Urothelium cell line (cell line): ENCODE data around the gene NXNL2.
A peak's percentile ranks its signal among the peaks of the same experiment; 100 is the strongest.

Experiments used
- DNase-seq: peaks from one replicate; pipeline ENCODE4 v3.0.0; 2011; ENCODE audit warnings: low spot score, mixed read lengths
- FAIRE-seq: peaks from 2 replicates; lab custom pipeline; 2011; peaks lifted over from hg19 to GRCh38; lab: Jason Lieb, UNC

Gene NXNL2

DNA sequence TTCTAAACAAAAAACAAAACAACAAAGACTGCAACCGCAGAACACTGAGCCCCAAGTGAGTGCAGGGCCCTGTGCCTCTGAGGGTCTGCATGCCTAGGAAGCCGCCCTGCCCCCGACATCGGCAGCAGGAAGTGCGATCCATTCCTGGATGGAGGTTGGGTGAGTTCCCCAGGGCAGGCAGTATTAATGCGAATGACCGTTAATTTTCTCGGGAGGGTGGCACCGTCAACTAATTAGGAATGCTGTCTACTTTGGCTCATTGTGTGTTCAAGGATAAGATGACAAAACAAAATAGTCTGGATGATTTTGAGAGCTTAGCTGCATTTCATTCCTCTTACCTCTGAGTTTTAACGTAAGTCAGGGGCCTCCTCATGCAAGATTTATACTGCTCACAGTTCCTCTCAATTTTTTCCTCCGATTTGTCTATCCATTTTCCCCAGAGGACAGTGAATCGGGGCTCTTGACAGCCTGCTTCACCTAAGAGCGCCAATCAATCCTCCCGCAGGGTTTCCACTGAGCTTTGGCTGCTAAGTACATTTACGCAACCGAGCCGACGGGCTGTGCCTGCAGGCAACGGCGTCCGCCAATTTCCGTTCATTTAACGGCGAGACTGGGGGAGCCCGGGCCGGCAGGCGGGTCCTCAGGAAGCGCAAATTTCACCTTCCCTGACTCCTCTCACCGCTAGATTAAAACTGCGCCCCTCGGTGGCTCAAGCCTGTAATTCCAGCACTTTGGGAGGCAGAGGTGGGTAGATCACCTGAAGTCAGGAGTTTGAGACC is 2.9 kb upstream of the NXNL2 start:
- DNase-seq: no peak

DNA sequence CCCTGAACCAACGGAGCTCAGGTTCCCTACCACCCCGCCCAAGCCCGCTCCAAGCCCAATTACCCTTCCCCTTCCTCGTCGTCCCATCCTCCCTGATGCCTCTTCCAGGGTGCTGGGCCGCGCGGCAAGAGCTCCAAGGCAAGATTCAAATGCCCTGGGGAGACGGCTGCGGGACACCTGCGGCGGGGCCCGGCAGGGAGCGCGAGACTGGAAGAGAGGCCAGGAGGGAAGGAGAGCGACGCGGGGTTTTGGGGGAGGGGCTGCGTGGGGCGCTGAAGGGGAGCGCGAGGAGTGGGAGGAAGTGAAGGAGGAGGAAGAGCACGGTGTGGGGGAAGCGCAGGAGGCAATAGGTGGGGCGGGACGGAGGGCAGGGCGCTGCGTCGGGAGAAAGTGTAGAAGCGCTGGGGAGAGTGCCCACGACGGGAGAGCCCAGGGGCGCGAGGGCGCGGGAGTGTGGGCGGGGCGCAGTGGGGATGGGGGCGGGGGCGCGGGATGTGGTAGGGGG is 975 bp upstream of the NXNL2 start:
- peak; percentile 81 for DNase-seq
- FAIRE-seq: no peak

More for the DNA sequence above, 2.9 kb upstream of the NXNL2 start:
- FAIRE-seq: no peak

DNA sequence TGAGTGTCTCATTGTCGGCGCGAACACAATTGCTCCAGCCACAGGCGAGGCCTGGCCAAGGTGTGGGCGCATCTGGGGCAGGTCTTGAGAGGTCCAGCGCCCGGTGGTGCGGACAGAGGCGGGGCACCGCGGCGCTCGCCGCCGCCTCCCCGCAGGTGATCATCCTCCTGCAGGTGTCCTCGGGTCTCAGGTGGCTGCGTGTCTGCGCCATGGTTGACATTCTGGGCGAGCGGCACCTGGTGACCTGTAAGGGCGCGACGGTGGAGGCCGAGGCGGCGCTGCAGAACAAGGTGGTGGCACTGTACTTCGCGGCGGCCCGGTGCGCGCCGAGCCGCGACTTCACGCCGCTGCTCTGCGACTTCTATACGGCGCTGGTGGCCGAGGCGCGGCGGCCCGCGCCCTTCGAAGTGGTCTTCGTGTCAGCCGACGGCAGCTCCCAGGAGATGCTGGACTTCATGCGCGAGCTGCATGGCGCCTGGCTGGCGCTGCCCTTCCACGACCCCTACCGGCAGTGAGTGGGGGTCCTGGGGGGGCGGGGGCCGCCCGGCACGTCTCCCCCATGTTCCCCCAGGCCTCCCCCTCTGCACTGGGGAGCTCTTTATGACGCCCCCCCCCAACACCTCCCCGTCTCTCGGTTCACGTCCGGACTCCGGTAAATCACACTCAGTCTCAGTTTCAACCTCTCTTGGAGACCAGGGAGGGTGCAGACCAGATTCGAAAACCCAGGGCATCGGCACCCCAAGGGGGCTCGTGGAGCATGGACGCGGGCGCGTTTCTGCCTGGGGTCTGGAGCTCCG is 446 bp downstream of the NXNL2 start:
- no peak for DNase-seq

DNA sequence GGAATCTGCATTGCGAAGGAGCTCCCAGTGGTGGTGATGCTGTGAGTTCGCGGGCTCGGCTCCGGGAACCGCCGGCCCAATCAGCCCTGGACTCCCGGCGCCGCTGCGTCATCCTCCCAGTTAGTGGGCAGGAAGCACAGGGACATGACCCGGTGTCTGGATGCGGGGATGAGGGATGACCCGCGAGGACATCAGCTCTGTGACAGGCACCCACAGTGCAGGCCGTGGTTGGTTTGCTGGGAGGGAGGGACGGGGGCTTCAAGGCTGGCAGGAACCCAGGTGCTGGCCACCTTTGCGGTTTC is 996 bp downstream of the NXNL2 start:
- FAIRE-seq: no peak
- DNase-seq: no peak

More for the DNA sequence above, 446 bp downstream of the NXNL2 start:
- no peak for FAIRE-seq

DNA sequence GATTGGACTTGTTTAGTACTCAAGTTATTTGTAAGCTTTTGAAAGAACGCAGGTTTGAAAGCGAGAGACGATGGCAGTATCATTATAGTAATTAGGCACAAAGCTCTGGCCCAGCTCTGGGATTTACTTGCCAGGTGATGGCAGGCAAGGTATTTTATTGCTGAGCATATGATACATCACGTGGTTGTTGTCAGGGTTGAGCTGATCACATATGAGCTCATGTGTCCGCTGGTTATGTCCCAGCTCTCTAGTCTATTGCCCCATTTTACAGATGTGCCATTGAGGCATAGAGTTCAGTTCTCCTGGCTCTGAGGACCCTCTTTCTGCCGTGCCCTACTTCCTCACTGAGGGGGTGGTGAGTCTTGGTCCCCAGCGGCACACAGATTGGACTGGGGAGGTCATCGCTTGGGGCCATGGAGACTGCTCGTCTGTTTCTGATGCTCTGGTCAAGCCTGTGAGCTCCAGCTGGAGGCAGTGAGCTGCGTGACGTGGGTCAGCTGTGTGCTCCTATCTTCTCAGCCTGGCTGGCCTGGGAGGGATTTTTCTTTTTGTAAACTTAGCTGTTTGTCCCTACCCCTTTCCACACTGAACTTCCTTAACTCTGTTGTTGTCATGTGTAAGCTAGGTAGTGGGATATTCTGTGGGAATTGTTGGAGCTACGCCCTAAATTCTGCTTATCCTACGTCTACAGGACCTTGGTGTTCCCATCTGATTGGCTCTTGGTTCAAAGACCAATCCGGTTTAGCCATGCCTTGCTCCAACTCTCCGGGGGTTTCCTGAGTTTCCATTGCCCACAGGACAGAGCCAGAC is 2.2 kb downstream of the NXNL2 start:
- no peak for DNase-seq
- no peak for FAIRE-seq

DNA sequence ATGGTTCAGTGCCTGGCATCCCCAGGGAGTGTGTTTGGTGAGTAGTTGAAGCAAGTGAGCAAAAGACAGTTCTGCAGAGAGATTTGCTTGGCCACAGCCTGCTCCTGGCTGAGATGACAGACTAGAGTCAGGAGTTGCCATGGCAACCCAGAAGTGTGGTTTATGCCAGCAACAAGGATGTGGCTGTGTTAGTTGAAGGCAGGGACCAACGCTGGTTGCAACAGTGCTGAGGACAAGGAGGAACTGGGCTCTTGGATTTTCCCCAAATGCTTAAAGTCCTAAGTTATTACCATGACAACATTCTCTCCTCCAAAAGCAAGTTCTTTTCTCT is 2.7 kb downstream of the NXNL2 start:
- DNase-seq (peak; percentile 57), FAIRE-seq (no peak)

DNA sequence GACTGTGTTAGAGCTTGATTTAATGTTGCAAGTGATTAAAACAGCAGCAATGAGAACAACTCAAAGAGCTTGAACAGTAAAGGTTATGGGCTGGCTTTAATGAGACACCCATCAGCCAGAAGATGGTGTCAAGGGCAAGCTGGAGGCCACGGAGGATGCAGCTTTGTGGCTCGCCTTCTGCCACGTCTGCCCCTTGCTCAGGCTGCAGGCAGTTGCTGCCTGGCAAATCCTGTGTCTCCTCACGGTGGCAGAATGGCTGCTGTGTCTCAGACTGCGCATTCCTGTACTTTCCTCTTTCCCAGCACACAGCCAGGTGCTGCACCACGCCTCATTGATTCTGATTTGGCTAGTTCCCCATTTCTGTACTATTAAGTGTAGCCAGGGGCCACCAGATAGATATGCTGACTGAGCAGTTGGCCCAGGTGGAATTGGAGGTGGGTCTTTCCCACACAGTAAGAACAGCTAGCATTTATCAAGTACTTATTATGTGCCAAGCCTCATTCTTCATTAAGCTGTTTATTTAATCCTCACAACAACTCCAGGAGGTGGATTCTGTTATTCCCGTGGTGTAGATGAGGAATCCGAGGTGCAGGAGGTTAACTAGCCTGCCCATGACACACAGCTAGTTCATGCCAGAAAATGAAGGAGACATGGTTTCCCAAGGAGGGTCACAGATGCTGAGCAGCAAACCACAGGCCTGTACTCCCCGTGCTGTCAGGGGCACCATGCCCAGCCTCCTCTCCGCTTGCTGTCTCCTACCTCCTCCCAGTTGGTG is 3.5 kb downstream of the NXNL2 start:
- FAIRE-seq (no peak), DNase-seq (no peak)

DNA sequence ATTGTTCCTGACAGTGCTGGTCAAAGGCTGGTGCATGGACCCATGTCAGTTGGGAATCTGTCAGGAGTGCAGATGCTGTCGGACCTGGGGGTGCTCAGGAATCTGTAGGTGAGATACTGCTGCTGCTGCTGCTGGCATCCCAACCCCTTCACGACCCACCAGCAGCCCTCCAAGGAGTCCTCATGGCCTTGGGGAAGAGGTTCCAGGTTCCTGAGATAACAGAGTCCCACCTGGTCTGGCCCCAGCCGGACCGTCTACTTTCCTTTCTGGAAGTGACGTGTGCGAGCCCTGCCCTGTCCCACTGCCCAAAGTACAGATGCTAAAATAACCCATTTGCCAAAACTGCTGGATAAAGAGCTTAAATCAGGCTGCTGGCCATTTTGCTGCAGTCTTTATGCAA is 4.3 kb downstream of the NXNL2 start:
- DNase-seq (no peak), FAIRE-seq (no peak)

DNA sequence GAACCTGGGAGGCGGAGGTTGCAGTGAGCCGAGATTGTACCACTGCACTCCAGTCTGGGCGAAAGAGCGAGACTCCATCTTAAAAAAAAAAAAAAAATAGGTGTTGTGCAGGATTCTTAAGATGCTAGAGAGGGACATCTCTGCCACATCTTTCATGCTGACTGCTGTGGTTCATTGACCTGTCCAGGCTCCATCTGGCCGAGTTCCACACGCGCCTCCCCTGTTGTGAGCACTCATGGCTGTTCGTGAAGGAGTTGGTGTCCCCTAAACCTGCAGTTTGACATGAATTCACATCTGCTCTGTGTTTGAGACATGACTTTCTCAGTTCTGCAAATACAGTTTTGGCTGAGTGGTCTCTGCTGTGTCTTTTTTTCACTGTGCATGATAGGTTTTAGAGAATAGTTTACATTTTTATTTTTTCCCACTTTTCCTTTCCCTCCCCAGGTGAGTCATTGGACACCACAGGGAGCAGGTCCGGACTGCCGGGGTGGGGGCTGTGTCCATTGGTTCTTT is 5.3 kb downstream of the NXNL2 start:
- no peak for DNase-seq
- no peak for FAIRE-seq

DNA sequence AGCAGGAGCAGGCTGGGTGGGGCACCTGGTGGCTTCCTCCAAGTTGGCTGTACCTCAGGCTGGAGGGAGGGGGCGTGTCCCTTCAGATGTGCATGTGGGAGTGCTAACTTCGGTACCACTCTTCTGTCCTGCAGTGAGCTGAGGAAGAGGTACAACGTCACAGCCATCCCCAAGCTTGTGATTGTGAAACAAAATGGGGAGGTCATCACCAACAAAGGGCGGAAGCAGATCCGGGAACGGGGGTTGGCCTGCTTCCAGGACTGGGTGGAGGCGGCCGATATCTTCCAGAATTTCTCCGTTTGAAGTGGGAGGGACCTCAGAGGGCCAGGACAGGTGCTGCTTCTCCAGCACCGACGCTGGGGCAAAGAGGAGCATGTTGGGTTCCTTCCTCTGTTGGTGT is 9.3 kb downstream of the NXNL2 start:
- no peak for FAIRE-seq
- DNase-seq: peak; percentile 34

DNA sequence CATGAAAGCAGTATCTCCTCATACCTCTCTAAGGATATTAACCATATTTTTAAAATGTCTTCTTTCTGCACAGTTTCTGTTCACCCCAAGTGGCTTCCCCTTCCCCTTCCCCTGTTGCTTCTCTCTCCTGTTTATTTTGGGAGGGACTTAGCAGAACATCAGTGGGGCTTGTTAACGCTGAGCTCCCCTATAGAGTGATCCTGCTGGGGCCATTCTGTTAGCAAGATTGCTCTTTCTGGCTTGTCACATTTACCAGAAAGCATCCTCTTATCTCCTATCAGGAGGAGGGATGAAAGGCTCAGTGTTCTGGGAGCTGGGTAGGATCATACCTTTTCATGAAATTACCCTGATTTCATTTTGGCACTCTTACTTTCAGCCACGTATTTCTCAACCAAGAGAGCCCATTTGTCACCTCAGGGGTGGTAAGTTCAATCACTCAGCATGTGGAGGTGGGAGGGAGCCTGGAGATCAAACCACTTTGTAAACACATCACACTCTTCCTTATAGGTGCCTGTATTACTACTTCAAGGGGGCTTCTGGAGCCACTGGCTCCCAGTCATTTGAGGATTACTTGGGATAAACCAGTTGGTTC is 16.7 kb downstream of the NXNL2 start:
- DNase-seq: no peak
- FAIRE-seq: no peak

DNA sequence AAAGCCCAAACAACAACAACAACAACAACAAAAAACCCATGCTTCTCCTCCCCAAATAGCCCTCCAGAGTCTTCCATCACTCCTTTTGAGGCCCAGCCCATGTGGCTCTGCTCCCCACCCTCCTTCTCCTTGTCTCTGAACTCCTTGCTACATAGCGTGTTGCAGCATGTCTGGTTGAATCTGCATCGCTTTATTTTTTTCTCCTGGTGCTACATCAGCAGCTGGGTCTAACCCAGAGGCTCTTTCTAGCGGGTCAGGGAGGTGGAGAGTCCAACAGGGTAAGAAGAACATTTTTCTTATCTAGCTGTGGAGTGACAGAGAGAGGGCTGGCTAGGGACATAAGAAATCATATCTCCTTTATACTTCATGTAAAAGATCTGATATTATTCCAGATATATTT is 18.4 kb downstream of the NXNL2 start:
- FAIRE-seq (no peak), DNase-seq (no peak)

DNA sequence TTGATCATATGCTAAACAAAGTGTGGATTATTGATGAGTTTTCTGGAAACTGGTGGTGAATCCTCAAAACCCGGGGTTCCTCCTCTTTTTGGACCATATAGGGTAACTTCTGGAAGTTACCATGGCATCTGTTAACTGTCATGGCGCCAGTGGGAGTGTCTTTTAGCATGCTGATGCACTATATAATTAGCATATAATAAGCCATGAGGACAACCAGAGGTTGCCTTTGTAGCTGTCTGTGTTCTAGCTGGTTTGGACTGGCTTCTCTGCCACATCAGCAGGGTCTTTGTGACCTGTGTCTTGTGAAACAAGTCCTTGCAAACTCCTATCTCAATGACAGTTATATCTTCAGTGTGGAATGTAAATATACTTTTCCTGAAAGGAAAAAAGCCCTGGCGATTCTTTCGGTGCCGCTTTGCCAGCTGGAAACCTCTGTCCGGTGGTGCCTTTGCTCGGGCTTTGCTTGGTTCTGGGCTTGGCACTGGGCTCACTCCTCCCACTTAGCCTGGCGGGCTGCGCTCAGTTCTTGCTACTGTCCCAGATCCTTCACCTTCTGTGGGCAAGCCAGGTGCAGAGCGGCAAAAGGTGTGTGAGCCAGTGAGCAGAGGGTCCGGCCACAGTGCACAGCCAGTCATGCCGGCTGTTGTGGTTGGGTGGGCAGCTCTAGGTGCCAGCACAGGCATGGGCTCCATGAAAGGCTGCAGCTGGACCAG is 20.4 kb downstream of the NXNL2 start:
- FAIRE-seq (no peak), DNase-seq (no peak)

DNA sequence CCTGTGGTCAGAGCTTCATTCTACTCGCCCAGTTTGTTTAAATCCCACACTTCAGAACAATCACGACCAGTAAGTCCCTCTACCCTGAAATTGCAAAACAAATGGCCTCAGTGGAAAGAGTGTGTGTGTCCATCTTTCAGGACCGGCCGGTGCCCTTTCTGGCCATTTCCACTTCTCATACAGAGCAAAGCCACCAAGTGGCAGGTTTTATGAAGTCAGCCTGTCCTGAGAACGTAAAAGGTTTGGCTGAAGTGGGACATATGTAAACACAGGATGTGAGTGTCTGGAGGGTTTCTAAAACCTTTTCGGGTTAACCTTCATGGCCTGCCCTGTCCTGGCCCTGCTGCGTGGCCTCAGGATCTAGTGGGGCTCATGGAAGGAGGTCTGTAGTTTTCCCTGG is 24.7 kb downstream of the NXNL2 start:
- DNase-seq: no peak
- FAIRE-seq: no peak

DNA sequence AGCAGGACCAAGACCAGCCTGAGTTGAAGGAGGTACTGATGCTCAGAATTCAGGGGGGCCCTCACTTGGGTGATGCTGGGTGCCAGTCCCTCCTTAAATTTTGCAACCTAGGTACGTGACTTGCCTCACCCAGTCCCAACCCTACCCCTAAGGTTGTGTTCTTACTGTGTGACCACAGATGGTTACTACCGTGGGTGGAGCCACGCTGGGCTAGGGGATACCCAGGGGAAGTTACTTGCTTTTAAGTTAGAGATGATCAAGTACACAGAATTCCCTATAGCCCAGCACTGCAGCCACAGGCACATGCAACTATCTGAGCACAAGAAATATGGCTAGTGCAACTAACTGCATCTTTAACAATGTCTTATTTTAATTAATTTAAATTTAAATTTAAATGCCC is 32.9 kb downstream of the NXNL2 start:
- FAIRE-seq (no peak), DNase-seq (no peak)

DNA sequence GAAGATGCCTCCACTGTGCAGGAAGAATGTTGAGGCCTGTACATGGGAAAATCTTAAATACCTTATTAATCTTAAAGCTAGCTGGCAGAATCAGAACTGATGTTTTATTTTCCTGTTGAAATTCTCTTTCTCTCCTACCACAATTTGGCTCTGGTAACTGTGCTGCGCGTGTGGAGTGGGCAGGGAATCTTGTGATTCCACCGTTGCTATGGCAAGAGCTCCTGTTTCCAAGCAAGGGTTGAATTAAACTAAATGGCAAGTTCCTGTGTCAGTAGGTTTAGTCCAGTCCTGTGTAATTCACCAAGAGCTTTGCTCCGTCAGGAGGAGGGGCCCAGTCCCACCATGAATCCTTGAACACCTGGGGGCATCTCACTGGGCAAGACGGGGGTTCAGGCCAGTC is 36.4 kb downstream of the NXNL2 start:
- FAIRE-seq: no peak
- no peak for DNase-seq

DNA sequence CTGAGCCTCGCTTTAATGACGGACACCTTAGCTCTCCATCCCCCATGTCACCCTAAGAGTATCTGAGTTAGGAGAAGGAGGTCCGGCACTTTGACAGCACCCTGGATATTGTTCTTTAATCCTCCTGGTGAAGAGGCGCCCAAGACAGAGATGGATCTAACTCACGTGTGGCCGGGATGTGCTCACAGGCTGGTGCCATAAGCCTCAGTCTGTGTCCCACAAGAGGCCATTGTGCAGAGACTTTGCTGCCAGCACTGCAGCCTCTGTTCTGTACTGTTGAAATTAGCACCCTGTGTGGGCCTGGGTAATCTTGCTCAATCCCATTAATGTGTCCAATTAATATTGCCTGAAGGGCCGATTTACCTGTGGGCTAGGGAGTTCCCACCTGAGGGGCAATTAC is 37.7 kb downstream of the NXNL2 start:
- DNase-seq (no peak), FAIRE-seq (no peak)

DNA sequence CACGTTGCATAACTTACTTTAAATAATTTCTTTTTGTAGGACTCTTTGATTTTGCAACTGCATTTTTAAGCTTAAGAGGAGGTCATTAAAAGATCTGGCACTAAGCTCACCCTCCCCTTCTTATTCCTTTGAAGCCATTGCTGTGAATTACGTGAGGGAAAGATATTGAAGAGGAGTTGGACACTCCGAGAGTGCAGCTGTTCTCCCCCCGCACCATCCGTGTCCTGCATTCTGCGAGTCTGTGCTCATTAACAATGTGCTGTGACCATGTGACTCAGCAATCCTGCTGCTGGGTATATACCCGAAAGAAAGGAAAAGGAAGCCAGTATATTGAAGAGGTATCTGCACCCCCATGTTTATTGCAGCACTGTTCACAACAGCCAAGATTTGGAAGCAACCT is 40.0 kb downstream of the NXNL2 start:
- FAIRE-seq: no peak
- DNase-seq: no peak

DNA sequence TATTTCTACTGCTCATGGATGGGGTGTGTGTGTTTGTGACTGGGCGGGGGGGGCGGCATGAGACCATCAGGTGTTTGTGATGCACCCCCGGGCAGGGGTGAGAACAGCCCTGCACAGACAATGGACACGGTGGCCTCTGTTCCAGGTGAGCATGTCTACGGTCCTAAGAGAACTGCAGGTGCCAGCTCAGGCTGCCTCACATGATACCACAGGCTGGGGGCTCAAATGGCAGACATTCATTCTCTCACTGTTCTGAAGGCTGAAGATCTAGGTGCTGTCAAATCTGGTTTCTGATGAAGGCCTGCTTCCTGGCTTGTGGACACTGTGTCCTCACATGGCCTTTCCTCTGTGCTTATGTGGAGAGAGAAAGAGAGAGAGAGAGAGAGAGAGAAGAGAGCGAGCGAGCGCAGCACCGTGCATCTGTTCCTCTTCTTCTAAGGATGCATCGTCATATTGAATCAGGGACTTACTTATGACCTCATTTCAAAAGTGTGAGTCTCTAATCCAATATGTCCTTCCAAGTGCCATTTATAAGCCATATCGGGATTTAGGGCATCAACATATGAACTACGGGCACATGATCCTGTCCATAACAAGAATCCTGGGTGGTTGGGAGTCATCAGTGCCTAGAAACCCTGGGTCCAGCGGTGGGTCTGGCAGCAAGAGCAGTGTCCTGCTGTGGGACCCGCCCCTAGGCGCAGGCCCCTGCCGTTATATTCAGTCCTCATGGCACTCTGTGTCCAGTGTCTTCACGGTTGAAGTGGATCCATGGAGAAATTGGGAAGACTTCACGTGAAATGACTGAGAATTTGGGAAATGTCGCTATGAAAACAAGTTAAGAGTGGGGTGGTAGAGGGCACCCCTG is 42.5 kb downstream of the NXNL2 start:
- FAIRE-seq: no peak
- no peak for DNase-seq
